Neural cell (in vitro differentiated cells): ENCODE results near the gene EMCN.

ENCODE experiments used
- EZH2 ChIP-seq: fragments of 200-600, 300-800 bp; shearing (Covaris generic), sonication (generic); IDR thresholded peaks from 2 replicates; pipeline ENCODE4 v1.6.1; 2014; ENCODE audit warnings: antibody characterized with exemption, low read length, borderline replicate concordance, mild to moderate bottlenecking; ENCODE audit not compliant: insufficient read depth, poor library complexity, severe bottlenecking
- TAF1 ChIP-seq: IDR thresholded peaks from 2 replicates; pipeline ENCODE4 v1.6.1; 2012; ENCODE audit warnings: low read depth

GRCh38 chr4:100495074-100495473, 22.7 kb downstream of the EMCN start:
- no peak for TF ChIP-seq EZH2
- no peak for TF ChIP-seq TAF1
